ENCODE data around the gene MRPS2.

- TF ChIP-seq POLR2AphosphoS5 (IDR thresholded peaks at IDR 0.05; ENCODE audit: borderline replicate concordance, low read depth, low read length) (no peak), EZH2 (IDR thresholded peaks at IDR 0.05) (no peak)
Measured at GRCh38 chr9:135508211-135508820, 7.8 kb downstream of the MRPS2 start.
